Vagina (tissue), 2 donors: Measurements from ENCODE around the gene GFOD1.
A peak's percentile ranks its signal among the peaks of the same experiment; 100 is the strongest.

Source experiments
- CTCF ChIP-seq, 3 experiments: fragments of 450-650 bp in 2 of 3; fragments of 200-600 bp in 1 of 3; sonication (generic) in 1 of 3; IDR thresholded peaks; one replicate each; pipeline ENCODE4 v1.5.1; 2017 to 2019; ENCODE audit warnings: antibody characterized with exemption in 3 of 3, mild to moderate bottlenecking in 2 of 3, moderate library complexity in 2 of 3
- POLR2A ChIP-seq, 2 donors: fragments of 450-650 bp; IDR thresholded peaks; one replicate each; pipeline ENCODE4 v1.6.1; 2017; ENCODE audit warnings: antibody characterized with exemption in 2 of 2, mild to moderate bottlenecking in 2 of 2, moderate library complexity in 2 of 2
- POLR2AphosphoS5 ChIP-seq, 2 donors: sonication (generic); formaldehyde crosslinking; IDR thresholded peaks; one replicate each; pipeline ENCODE4 v1.9.0; 2017; ENCODE audit warnings: antibody characterized with exemption in 2 of 2, mild to moderate bottlenecking in 2 of 2, low read depth in 1 of 2; ENCODE audit not compliant: insufficient read depth in 1 of 2

GRCh38 chr6:13359287-13359686 is 128.1 kb downstream of the GFOD1 start:
- no peak for TF ChIP-seq POLR2A (IDR thresholded peaks at IDR 0.05)
- no peak for TF ChIP-seq CTCF (IDR thresholded peaks at IDR 0.05)
- peak in 1 of 2 donors; percentile 21 for TF ChIP-seq POLR2AphosphoS5 (IDR thresholded peaks at IDR 0.05; ENCODE audit: insufficient read depth in 1 of 2, low read depth in 1 of 2)
